Nephron (organoid): Measurements from ENCODE around the gene SEC11C.

Source experiments
- H3K27ac Mint-ChIP-seq, 3 experiments: 2 replicates each; pipeline ENCODE4 v1.8.0; 2020; ENCODE audit warnings: mixed read lengths in 3 of 3, mild to moderate bottlenecking in 2 of 3, moderate library complexity in 1 of 3
- H3K27me3 Mint-ChIP-seq: 2 replicates; pipeline ENCODE4 v1.8.0; 2021; ENCODE audit warnings: low read depth, mild to moderate bottlenecking, moderate library complexity, mixed read lengths
- H3K36me3 Mint-ChIP-seq: 2 replicates; pipeline ENCODE4 v1.8.0; 2020; ENCODE audit warnings: low read depth, mixed read lengths
- H3K4me1 Mint-ChIP-seq: 2 replicates; pipeline ENCODE4 v1.8.0; 2020; ENCODE audit warnings: mixed read lengths
- H3K4me3 Mint-ChIP-seq, 3 experiments: 2 replicates each; pipeline ENCODE4 v1.8.0; 2020; ENCODE audit warnings: mild to moderate bottlenecking in 3 of 3, mixed read lengths in 3 of 3, moderate library complexity in 2 of 3
- H3K9me3 Mint-ChIP-seq: 2 replicates; pipeline ENCODE4 v1.8.0; 2020; ENCODE audit warnings: mixed read lengths
- TF ChIP-seq, protein P1 (sequence below), 3 experiments: fragments of 200-600 bp; sonication (generic); IDR thresholded peaks; one replicate each; pipeline ENCODE4 v1.5.0; 2021; ENCODE audit warnings: antibody characterized with exemption in 3 of 3; ENCODE audit not compliant: unreplicated experiment in 3 of 3

Gene SEC11C

DNA sequence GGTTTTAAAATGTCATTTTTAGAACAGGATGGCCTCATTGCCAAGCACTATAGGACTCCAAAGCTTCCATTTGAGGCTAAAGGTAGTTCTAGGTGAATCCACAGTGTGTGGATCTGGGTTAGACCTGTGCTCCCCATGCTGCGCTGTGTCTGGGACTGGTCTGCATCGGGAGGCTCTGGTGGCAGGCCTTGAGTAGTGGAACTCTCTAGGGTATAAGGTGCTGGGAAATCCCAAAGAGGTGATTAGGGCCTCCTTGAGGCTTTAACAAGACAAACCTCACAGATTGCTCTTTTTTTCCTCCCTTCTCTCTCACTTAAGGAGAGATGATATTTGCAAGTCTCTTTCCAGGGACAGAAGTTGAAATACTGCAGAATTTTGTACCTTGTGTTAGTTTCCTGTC is 9.3 kb downstream of the SEC11C start:
- H3K27ac Mint-ChIP-seq = no peak overlapping the region
- TF ChIP-seq, protein P1, sequence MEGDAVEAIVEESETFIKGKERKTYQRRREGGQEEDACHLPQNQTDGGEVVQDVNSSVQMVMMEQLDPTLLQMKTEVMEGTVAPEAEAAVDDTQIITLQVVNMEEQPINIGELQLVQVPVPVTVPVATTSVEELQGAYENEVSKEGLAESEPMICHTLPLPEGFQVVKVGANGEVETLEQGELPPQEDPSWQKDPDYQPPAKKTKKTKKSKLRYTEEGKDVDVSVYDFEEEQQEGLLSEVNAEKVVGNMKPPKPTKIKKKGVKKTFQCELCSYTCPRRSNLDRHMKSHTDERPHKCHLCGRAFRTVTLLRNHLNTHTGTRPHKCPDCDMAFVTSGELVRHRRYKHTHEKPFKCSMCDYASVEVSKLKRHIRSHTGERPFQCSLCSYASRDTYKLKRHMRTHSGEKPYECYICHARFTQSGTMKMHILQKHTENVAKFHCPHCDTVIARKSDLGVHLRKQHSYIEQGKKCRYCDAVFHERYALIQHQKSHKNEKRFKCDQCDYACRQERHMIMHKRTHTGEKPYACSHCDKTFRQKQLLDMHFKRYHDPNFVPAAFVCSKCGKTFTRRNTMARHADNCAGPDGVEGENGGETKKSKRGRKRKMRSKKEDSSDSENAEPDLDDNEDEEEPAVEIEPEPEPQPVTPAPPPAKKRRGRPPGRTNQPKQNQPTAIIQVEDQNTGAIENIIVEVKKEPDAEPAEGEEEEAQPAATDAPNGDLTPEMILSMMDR (IDR thresholded peaks at IDR 0.05; ENCODE audit: unreplicated experiment in 3 of 3) = no peak
- H3K4me1 Mint-ChIP-seq = no peaks in the 10 kb centered on the region
- no peaks in the 10 kb centered on the region for H3K9me3 Mint-ChIP-seq
- H3K36me3 Mint-ChIP-seq = peaks cover 12% of the 10 kb centered on the region
- peaks cover 14% of the 10 kb centered on the region for H3K27me3 Mint-ChIP-seq
- H3K4me3 Mint-ChIP-seq = no peak overlapping the region

DNA sequence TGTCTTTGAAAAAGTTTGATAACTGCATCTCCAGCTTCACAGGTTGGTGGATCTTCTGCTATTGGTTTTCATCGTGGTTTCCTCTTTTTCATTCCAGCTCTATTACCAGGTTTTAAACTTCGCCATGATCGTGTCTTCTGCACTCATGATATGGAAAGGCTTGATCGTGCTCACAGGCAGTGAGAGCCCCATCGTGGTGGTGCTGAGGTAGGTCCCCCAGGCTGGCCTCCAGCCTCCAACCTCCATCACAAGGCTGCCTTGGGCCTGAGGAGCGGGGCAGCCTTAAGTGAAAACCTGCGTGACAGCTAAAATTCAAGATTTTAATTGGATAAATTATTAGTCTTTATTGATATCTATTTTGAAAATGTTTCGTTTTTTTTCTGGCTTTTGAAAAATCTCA is 9.7 kb downstream of the SEC11C start:
- Mint-ChIP-seq H3K27ac (no peak overlapping the region), H3K4me1 (no peaks in the 10 kb centered on the region), H3K27me3 (peaks cover 14% of the 10 kb centered on the region), H3K4me3 (no peak overlapping the region), H3K9me3 (no peaks in the 10 kb centered on the region), H3K36me3 (peaks cover 12% of the 10 kb centered on the region)
- TF ChIP-seq, protein P1 (IDR thresholded peaks at IDR 0.05; ENCODE audit: unreplicated experiment in 3 of 3) = no peak

DNA sequence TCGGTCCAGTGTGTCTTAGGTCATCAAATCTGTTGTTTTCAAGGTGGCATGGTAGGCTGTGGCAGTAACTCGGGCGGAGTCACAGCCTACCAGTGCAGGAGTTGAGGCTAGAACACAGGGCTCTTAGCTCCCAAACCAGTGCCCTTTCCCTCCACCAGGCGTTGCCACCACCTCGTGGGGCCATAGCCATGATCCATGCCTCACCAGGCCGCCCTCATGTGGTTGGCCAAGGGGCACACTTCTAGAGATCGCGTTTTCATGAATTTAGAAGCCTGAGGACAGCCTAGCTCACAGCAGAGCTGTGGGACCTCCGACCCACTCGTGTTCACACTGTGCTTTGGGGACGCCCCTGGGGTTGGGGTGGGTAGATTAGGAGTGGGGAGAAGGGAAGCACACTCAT is 10.6 kb downstream of the SEC11C start:
- Mint-ChIP-seq H3K27ac (no peak overlapping the region), H3K27me3 (peaks cover 14% of the 10 kb centered on the region), H3K4me3 (no peak overlapping the region), H3K4me1 (no peaks in the 10 kb centered on the region), H3K9me3 (no peaks in the 10 kb centered on the region), H3K36me3 (peaks cover 12% of the 10 kb centered on the region)
- TF ChIP-seq, protein P1 (IDR thresholded peaks at IDR 0.05; ENCODE audit: unreplicated experiment in 3 of 3) = no peak

DNA sequence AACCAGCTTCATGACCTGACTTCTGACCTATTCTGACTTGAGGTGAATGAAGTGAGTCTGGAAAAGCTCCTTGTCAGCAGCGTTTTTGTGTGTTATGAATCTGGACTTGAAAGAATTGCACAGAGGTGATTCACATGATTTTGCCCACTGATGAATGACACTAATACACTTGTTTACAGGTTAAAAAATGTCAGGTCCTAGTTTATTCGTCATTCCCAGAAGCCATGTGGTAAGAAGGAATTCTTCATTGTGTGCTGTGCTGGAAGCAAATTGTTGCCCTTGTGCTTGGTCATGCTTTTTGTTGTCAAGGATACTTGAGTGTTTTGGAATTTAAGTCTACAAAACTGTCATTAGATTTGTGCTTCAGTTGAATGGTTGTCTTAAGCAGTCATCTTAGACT is 15.5 kb downstream of the SEC11C start:
- TF ChIP-seq, protein P1 (IDR thresholded peaks at IDR 0.05; ENCODE audit: unreplicated experiment in 3 of 3) = no peak
- Mint-ChIP-seq H3K36me3 (peaks cover 17% of the 10 kb centered on the region), H3K4me3 (no peak overlapping the region), H3K9me3 (no peaks in the 10 kb centered on the region), H3K27me3 (no peaks in the 10 kb centered on the region), H3K4me1 (no peaks in the 10 kb centered on the region), H3K27ac (no peak overlapping the region)

DNA sequence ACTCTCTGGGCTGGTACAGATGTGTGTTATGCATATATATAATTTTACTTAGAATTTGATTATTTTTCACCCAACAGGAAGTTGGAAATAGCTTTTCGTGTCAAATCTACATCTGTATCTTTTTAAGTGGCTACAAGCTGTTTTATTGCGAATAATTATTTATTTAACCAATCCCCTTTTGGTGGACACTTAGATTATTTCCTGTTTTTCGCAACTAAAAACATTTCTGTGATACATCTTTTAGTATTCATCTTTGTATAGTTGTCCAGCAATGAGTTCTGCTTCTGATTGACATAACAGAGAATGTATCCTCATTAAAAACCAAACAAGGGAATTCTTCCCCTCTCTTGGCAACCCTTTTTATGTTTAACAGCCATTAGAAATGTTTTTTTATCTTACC is 16.6 kb downstream of the SEC11C start:
- Mint-ChIP-seq H3K36me3 (peaks cover 17% of the 10 kb centered on the region), H3K4me1 (no peaks in the 10 kb centered on the region), H3K4me3 (no peak overlapping the region), H3K27me3 (no peaks in the 10 kb centered on the region), H3K27ac (no peak overlapping the region), H3K9me3 (no peaks in the 10 kb centered on the region)
- TF ChIP-seq, protein P1 (IDR thresholded peaks at IDR 0.05; ENCODE audit: unreplicated experiment in 3 of 3) = no peak

DNA sequence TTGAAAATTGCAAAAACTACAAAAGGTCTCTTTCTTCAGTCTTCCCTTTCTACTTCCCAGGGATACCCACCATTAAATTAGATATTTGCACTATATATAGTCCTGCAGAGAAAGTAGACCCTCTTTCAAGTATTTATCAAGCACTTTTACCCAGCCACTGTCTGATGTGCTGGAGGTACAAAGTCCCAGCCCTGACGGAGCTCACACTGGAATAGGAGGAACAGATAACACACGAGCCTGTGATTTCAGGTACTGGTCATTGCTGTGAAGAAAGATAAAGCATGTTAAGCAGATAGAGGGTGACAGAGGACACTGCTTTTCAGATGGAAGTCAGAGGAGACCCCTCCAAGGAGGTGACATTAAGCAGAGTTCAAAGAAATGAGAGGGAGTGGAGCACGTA is 19.6 kb downstream of the SEC11C start:
- Mint-ChIP-seq H3K4me3 (no peak overlapping the region), H3K9me3 (no peaks in the 10 kb centered on the region), H3K4me1 (no peaks in the 10 kb centered on the region), H3K27me3 (peaks cover 8% of the 10 kb centered on the region), H3K27ac (no peak overlapping the region), H3K36me3 (peaks cover 5% of the 10 kb centered on the region)
- TF ChIP-seq, protein P1 (IDR thresholded peaks at IDR 0.05; ENCODE audit: unreplicated experiment in 3 of 3) = no peak
